Measurements from ENCODE around the gene ADAM8.
A peak's percentile ranks its signal among the peaks of the same experiment; 100 is the strongest.
"Not testable (repeated sequence)": the region's sequence is repeated elsewhere in the genome, so short reads cannot be mapped to it uniquely, and the experiment has no call there.

The ADAM8 gene

DNA sequence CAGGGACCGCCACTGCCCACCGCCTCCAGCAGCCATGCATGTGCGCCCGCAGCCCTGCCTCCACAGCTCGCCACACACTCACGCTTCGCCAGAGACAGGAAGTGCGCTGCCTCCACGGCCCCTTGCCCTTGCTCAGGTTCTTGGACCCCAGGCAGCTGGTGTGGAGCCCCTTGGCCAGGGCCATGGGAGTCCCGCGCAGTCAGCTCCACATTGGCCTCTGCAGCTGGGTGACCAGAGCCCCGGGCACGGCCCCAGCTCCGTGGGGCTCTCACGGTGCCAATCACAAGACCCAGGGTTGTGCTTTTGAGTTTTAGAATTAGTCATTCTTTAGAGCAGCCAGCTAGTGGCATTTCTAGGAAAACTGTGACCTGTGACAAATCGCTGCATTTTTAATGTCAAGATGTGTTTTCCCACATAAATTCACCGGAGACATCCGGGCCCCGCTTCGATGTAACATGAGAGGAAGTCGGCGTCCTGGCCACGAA lies 50.9 kb downstream of the ADAM8 start:
- peak; percentile 17; the same call in 1 of the 2 replicates for TF ChIP-seq SPI1 (IDR thresholded peaks at IDR 0.05; ENCODE audit: borderline replicate concordance, low read depth)
- TF ChIP-seq, protein P1, sequence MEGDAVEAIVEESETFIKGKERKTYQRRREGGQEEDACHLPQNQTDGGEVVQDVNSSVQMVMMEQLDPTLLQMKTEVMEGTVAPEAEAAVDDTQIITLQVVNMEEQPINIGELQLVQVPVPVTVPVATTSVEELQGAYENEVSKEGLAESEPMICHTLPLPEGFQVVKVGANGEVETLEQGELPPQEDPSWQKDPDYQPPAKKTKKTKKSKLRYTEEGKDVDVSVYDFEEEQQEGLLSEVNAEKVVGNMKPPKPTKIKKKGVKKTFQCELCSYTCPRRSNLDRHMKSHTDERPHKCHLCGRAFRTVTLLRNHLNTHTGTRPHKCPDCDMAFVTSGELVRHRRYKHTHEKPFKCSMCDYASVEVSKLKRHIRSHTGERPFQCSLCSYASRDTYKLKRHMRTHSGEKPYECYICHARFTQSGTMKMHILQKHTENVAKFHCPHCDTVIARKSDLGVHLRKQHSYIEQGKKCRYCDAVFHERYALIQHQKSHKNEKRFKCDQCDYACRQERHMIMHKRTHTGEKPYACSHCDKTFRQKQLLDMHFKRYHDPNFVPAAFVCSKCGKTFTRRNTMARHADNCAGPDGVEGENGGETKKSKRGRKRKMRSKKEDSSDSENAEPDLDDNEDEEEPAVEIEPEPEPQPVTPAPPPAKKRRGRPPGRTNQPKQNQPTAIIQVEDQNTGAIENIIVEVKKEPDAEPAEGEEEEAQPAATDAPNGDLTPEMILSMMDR (IDR thresholded peaks at IDR 0.05; ENCODE audit: insufficient read depth, low read length) = no peak
- peaks cover 33% of the 10 kb centered on the region for H3K27me3 ChIP-seq (ENCODE audit: insufficient read depth, poor library complexity, severe bottlenecking)
- DNase-seq (ENCODE audit: low read depth in 1 of 2, low spot score in 1 of 2) = no peak

DNA sequence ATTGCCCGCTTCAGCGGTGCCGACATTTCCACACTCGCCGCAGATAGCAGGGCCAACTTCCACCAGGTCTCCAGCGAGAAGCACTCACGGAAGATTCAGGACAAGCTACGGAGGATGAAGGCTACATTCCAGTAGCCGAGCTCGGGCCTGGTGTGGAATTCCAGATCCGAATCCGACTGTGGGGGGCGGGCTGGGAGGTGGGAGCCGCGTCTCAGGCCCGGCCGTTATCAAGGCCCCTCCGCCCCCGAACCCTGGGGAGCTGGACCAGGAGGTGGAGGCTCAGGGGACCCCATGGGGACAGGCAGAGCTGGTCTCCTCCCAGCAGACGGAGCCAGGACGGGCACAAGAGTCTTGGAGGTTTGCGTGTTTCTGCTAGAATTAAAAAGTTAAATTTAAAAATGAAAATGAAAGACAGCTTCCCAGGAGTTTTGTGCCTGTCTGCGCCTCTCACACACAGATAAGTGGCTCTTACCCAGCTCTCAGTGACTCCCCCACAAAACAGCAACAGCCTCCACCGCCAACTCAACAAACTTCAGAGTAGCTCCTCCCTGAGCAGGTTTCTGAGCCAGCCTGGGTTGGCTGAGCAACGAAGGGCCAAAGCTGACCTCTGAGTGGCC lies 51.8 kb downstream of the ADAM8 start:
- Histone ChIP-seq H3K27me3 (ENCODE audit: insufficient read depth, poor library complexity, severe bottlenecking) (peaks cover 33% of the 10 kb centered on the region), H3K27ac (replicated peaks) (no peak overlapping the region), H3K4me3 (replicated peaks; ENCODE audit: insufficient read depth, low read length) (no peak overlapping the region)
- TF ChIP-seq, protein P1 (IDR thresholded peaks at IDR 0.05; ENCODE audit: insufficient read depth, low read length) = no peak
- TF ChIP-seq POLR2AphosphoS5 (IDR thresholded peaks at IDR 0.05; ENCODE audit: low read depth) (no peak), GABPA (IDR thresholded peaks at IDR 0.05; ENCODE audit: low read depth) (no peak), SPI1 (IDR thresholded peaks at IDR 0.05; ENCODE audit: borderline replicate concordance, low read depth) (no peak)
- TF ChIP-seq, protein P2, sequence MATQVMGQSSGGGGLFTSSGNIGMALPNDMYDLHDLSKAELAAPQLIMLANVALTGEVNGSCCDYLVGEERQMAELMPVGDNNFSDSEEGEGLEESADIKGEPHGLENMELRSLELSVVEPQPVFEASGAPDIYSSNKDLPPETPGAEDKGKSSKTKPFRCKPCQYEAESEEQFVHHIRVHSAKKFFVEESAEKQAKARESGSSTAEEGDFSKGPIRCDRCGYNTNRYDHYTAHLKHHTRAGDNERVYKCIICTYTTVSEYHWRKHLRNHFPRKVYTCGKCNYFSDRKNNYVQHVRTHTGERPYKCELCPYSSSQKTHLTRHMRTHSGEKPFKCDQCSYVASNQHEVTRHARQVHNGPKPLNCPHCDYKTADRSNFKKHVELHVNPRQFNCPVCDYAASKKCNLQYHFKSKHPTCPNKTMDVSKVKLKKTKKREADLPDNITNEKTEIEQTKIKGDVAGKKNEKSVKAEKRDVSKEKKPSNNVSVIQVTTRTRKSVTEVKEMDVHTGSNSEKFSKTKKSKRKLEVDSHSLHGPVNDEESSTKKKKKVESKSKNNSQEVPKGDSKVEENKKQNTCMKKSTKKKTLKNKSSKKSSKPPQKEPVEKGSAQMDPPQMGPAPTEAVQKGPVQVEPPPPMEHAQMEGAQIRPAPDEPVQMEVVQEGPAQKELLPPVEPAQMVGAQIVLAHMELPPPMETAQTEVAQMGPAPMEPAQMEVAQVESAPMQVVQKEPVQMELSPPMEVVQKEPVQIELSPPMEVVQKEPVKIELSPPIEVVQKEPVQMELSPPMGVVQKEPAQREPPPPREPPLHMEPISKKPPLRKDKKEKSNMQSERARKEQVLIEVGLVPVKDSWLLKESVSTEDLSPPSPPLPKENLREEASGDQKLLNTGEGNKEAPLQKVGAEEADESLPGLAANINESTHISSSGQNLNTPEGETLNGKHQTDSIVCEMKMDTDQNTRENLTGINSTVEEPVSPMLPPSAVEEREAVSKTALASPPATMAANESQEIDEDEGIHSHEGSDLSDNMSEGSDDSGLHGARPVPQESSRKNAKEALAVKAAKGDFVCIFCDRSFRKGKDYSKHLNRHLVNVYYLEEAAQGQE (IDR thresholded peaks at IDR 0.05; ENCODE audit: insufficient replicate concordance, low read depth) = no peak
- no peak for DNase-seq (ENCODE audit: low read depth in 1 of 2, low spot score in 1 of 2)

More for the DNA sequence above, 50.9 kb downstream of the ADAM8 start:
- Histone ChIP-seq H3K4me3 (replicated peaks; ENCODE audit: insufficient read depth, low read length) (no peak overlapping the region), H3K27ac (replicated peaks) (no peak overlapping the region)

DNA sequence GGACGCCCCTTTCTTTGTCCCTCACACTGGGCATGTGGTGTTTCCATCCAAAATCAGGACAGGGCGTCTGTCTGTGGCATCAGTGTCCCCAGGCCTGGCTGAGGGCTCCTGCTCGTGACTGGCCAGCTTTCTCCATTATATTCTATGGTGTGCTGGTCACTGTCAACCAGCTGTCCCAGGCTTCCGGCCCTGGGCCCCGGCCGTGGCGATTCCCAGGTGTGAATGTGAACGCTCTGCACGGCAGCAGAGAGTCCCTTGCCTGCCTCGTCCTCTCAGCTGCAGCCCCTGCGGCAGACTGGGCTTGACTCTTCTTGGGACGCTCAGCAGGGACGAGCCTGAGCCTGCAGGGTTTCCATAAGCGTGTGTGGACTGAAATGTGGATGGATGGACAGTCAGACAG lies 52.6 kb downstream of the ADAM8 start:
- no peak for DNase-seq (ENCODE audit: low read depth in 1 of 2, low spot score in 1 of 2)
- Histone ChIP-seq H3K27ac (replicated peaks) (no peak overlapping the region), H3K4me3 (replicated peaks; ENCODE audit: insufficient read depth, low read length) (no peak overlapping the region), H3K27me3 (ENCODE audit: insufficient read depth, poor library complexity, severe bottlenecking) (peaks cover 36% of the 10 kb centered on the region)
- TF ChIP-seq GABPA (IDR thresholded peaks at IDR 0.05; ENCODE audit: low read depth) (no peak), POLR2AphosphoS5 (IDR thresholded peaks at IDR 0.05; ENCODE audit: low read depth) (no peak), SPI1 (IDR thresholded peaks at IDR 0.05; ENCODE audit: borderline replicate concordance, low read depth) (no peak)
- TF ChIP-seq, protein P2 (IDR thresholded peaks at IDR 0.05; ENCODE audit: insufficient replicate concordance, low read depth) = no peak
- TF ChIP-seq, protein P1 (IDR thresholded peaks at IDR 0.05; ENCODE audit: insufficient read depth, low read length) = no peak

DNA sequence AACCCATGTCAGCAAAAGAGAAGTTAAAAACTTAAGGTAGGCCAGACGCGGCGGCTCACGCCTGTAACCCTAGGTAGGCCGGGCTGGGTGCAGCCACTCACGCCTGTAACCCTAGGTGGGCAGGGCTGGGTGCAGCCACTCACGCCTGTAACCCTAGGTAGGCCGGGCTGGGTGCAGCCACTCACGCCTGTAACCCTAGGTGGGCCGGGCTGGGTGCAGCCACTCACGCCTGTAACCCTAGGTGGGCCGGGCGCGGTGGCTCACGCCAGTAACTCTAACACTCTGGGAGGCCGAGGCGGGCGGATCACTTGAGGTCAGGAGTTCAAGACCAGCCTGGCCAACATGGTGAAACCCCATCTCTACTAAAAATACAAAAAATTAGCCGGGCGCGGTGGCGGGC lies 54.9 kb downstream of the ADAM8 start:
- H3K27me3 ChIP-seq (ENCODE audit: insufficient read depth, poor library complexity, severe bottlenecking) = peaks cover 32% of the 10 kb centered on the region
- not testable (repeated sequence) for DNase-seq (ENCODE audit: low read depth in 1 of 2, low spot score in 1 of 2); H3K27ac ChIP-seq (replicated peaks); H3K4me3 ChIP-seq (replicated peaks; ENCODE audit: insufficient read depth, low read length)

Data from HL-60 (cell line).